Calu3 (cell line): ENCODE data around the gene LSMEM2. TPM values are rescaled to one million over a fixed set of nuclear protein-coding genes. Genes with fewer than 3 reads are reported as not detected.
A peak's percentile ranks its signal among the peaks of the same experiment; 100 is the strongest.

Source experiments
- BruUV-seq: library from RNA; stranded (reverse); fragments of 400-500 nt; replicated peaks from 2 replicates; lab custom pipeline; 2021; lab: Mats Ljungman, UMichigan
- CTCF ChIA-PET: fragments of 300-600 bp; sonication (Branson Sonifier 250); formaldehyde crosslinking; loops from one replicate; lab custom pipeline; 2022; ENCODE audit warnings: antibody characterized with exemption; lab: Charles Lee
- DNase-seq: peaks from one replicate; pipeline ENCODE4 v3.0.0; 2022
- H3K27ac Mint-ChIP-seq: one replicate; pipeline ENCODE4 v1.8.0; 2022; ENCODE audit warnings: mixed read lengths; ENCODE audit not compliant: unreplicated experiment
- H3K27me3 Mint-ChIP-seq: one replicate; pipeline ENCODE4 v1.8.0; 2022; ENCODE audit warnings: mixed read lengths; ENCODE audit not compliant: unreplicated experiment
- H3K36me3 Mint-ChIP-seq: one replicate; pipeline ENCODE4 v1.8.0; 2022; ENCODE audit warnings: mild to moderate bottlenecking, moderate library complexity, mixed read lengths; ENCODE audit not compliant: insufficient read depth, unreplicated experiment
- H3K4me1 Mint-ChIP-seq: one replicate; pipeline ENCODE4 v1.8.0; 2022; ENCODE audit warnings: mild to moderate bottlenecking, low read depth, mixed read lengths; ENCODE audit not compliant: unreplicated experiment
- H3K4me3 Mint-ChIP-seq: one replicate; pipeline ENCODE4 v1.8.0; 2022; ENCODE audit warnings: mild to moderate bottlenecking, low read depth, moderate library complexity, mixed read lengths; ENCODE audit not compliant: unreplicated experiment
- H3K9me3 Mint-ChIP-seq: one replicate; pipeline ENCODE4 v1.8.0; 2022; ENCODE audit warnings: low read depth, mixed read lengths; ENCODE audit not compliant: unreplicated experiment
- intact Hi-C: fragments of 100-400 bp; cut with micrococcal nuclease; formaldehyde crosslinking; loops from one replicate; pipeline ENCODE4 v1.10.0; 2022; ENCODE audit not compliant: unreplicated experiment
- total RNA-seq: library from RNA; stranded (reverse); gene quantifications from 2 replicates; pipeline ENCODE4 v1.2.3, GENCODE V29; 2022
- TF ChIP-seq, protein P1 (sequence below): fragments of 200-600 bp; IDR thresholded peaks from one replicate; pipeline ENCODE4 v1.8.0; 2022; ENCODE audit warnings: antibody characterized with exemption; ENCODE audit not compliant: unreplicated experiment

Gene LSMEM2
- total RNA-seq, 1 experiment from 2014 or later = not detected

- H3K9me3 Mint-ChIP-seq = no peaks in the 10 kb centered on the region
- H3K27ac Mint-ChIP-seq = no peak overlapping the region
- no peak overlapping the region for H3K4me3 Mint-ChIP-seq
- no peak for DNase-seq
- TF ChIP-seq, protein P1, sequence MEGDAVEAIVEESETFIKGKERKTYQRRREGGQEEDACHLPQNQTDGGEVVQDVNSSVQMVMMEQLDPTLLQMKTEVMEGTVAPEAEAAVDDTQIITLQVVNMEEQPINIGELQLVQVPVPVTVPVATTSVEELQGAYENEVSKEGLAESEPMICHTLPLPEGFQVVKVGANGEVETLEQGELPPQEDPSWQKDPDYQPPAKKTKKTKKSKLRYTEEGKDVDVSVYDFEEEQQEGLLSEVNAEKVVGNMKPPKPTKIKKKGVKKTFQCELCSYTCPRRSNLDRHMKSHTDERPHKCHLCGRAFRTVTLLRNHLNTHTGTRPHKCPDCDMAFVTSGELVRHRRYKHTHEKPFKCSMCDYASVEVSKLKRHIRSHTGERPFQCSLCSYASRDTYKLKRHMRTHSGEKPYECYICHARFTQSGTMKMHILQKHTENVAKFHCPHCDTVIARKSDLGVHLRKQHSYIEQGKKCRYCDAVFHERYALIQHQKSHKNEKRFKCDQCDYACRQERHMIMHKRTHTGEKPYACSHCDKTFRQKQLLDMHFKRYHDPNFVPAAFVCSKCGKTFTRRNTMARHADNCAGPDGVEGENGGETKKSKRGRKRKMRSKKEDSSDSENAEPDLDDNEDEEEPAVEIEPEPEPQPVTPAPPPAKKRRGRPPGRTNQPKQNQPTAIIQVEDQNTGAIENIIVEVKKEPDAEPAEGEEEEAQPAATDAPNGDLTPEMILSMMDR = no peak
- CTCF ChIA-PET = no interaction called here
- intact Hi-C loops = no loop called here
- no peaks in the 10 kb centered on the region for H3K27me3 Mint-ChIP-seq
- H3K4me1 Mint-ChIP-seq = peaks cover 28% of the 10 kb centered on the region
- no TSS peak for BruUV-seq
- peaks cover 36% of the 10 kb centered on the region for H3K36me3 Mint-ChIP-seq
Observed at GRCh38 chr3:50318163-50318562, 39.3 kb downstream of the LSMEM2 start.

DNA sequence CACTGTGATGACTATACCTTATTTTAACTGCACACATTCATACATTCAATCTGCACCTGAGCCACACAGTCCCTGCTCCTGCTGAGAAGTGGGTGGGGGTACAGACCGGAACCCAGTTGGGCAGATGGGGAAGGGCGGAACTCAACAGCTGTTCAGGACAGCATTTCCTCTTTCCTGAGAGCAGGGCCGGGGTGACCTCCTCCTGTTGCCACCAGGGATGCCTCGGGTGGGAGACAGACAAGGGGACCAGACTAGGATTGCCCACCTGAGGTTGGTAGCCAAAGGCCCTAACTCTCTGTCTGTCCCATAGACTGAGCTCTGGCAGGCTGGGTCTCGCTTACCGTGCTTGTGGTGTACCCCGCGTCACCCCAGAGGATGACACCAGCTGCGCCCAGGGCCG, 39.7 kb downstream of the LSMEM2 start:
- no TSS peak for BruUV-seq
- H3K4me1 Mint-ChIP-seq = peaks cover 28% of the 10 kb centered on the region
- intact Hi-C loops = no loop called here
- TF ChIP-seq, protein P1 = no peak
- H3K27me3 Mint-ChIP-seq = no peaks in the 10 kb centered on the region
- CTCF ChIA-PET = interaction anchor here (0.6 to 0.8 kb wide), 2 partner anchors 19 to 1276 kb away, joined by 3 to 6 read pairs; partner anchors contain the start of genes HYAL3 and NAA80
- no peak for DNase-seq
- no peak overlapping the region for H3K27ac Mint-ChIP-seq
- no peak overlapping the region for H3K4me3 Mint-ChIP-seq
- H3K36me3 Mint-ChIP-seq = peaks cover 39% of the 10 kb centered on the region
- no peaks in the 10 kb centered on the region for H3K9me3 Mint-ChIP-seq

GRCh38 chr3:50319181-50319893, 40.5 kb downstream of the LSMEM2 start:
- Mint-ChIP-seq H3K27me3 (no peaks in the 10 kb centered on the region), H3K27ac (no peak overlapping the region), H3K4me3 (peak overlapping the region; percentile 74), H3K36me3 (peaks cover 41% of the 10 kb centered on the region), H3K9me3 (no peaks in the 10 kb centered on the region), H3K4me1 (peaks cover 23% of the 10 kb centered on the region)
- CTCF ChIA-PET = interaction anchor here (0.6 to 0.8 kb wide), 2 partner anchors 20 to 1275 kb away, joined by 3 to 6 read pairs; partner anchors contain the start of genes HYAL3 and NAA80
- DNase-seq = no peak
- intact Hi-C loops = no loop called here
- no TSS peak for BruUV-seq
- TF ChIP-seq, protein P1 = no peak

DNA sequence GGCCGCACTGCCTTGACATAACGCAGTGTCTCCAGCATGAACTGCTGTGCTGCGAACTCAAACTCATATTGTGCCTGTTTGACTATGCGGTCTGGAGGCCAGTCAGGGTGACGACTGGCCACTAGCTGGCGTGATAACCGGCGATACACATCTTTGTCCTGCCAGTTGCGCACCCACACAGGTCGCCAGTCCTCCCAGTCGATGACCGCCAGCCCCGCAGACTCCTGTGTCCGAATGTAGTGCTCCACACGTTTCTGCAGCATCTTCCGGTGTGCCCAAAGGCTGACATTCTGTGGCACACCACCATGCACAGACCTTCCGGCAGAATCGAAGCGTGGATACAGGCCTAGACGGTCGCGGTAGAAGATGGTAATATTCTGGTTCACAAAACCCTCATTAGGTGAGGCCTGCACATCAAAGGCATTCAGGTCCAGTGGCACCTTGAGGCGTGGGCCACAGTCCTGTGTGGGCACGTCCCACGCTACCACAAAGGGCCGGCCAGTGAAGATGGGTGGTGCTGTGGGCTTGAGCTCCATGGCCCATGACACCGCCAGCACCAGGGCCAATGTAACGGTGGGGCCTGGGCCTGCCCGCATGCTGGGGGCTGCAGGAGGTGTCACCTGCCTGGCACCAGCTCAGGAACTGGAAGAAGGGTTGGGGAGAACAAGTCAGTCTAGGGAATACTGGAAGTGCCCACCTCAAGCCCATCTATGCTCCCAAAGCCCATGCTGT, 41.2 kb downstream of the LSMEM2 start:
- no peak for DNase-seq
- Mint-ChIP-seq H3K4me1 (peaks cover 18% of the 10 kb centered on the region), H3K4me3 (peak overlapping the region; percentile 74), H3K9me3 (no peaks in the 10 kb centered on the region), H3K27me3 (no peaks in the 10 kb centered on the region), H3K27ac (no peak overlapping the region), H3K36me3 (peaks cover 41% of the 10 kb centered on the region)
- TSS peak; percentile 42 for BruUV-seq
- CTCF ChIA-PET = no interaction called here
- TF ChIP-seq, protein P1 = no peak
- intact Hi-C loops = loop anchor here (10.0 kb wide), 1 partner anchor 45 kb away; the partner anchor contains the start of gene LSMEM2
